ENCODE data around the gene MRPS17. TPM values are rescaled to one million over a fixed set of nuclear protein-coding genes. Genes with fewer than 3 reads are reported as not detected.

Gene MRPS17
- total and polyA plus RNA-seq, 2 donors (not counting 3 experiments of a cell fraction or from before 2014, with no cell fraction given), result 11.8 to 19.5 TPM

- peaks cover 4 to 11% of the 10 kb centered on the region in 2 experiments for H3K36me3 ChIP-seq (ENCODE audit: control insufficient read depth in 2 of 2, extremely low read depth in 1 of 2, insufficient read depth in 2 of 2, low read length in 2 of 2)
- peaks cover 15% of the 10 kb centered on the region for H3K79me2 ChIP-seq (ENCODE audit: control insufficient read depth, insufficient read depth, low read length)
- FAIRE-seq, result no peak
- dilution Hi-C loops (cut with MboI; ENCODE audit: extremely low pct_ligation_motif_present, low sequenced_read_pairs) (no loop called here), intact Hi-C loops (cut with micrococcal nuclease) (no loop called here)
- H2AFZ ChIP-seq (ENCODE audit: low read depth, low read length), result no peak overlapping the region
- BruUV-seq (replicated peaks), result no TSS peak
- POLR2A ChIA-PET, result no interaction called here
- H3K4me2 ChIP-seq (ENCODE audit: insufficient read depth, low read length), result no peak overlapping the region
- H3K9ac ChIP-seq (replicated peaks; ENCODE audit: extremely low read depth, insufficient read depth, low read length), result no peak overlapping the region
- H3K4me1 ChIP-seq (ENCODE audit: control insufficient read depth, extremely low read depth, insufficient read depth, low read length), result peaks cover 11% of the 10 kb centered on the region
- H4K20me1 ChIP-seq (replicated peaks; ENCODE audit: control insufficient read depth, extremely low read depth, insufficient read depth, low read length), result no peaks in the 10 kb centered on the region
- no peak overlapping the region for H3K27ac ChIP-seq (ENCODE audit: insufficient read depth, low read depth, low read length)
- no peak overlapping the region for H3K4me3 ChIP-seq (replicated peaks in 1 of 3; ENCODE audit: insufficient read depth in 1 of 3, low read depth in 1 of 3, low read length in 3 of 3)
- CTCF ChIA-PET, result interaction anchor here (1.5 kb wide), 1 partner anchor 98 kb away, joined by 4 read pairs; no protein-coding TSS in a partner anchor
- H3K9me3 ChIP-seq (replicated peaks; ENCODE audit: control insufficient read depth, insufficient read depth, low read length), result no peaks in the 10 kb centered on the region
- DNase-seq (ENCODE audit: low read depth, low spot score), result no peak
- no peaks in the 10 kb centered on the region for H3K27me3 ChIP-seq (ENCODE audit: control insufficient read depth in 2 of 2, insufficient read depth in 2 of 2, low read length in 2 of 2)
- no peaks in the 10 kb centered on the region for H3K9me1 ChIP-seq (replicated peaks; ENCODE audit: control insufficient read depth, extremely low read depth, insufficient read depth, low read length)
- TF ChIP-seq MYC (IDR thresholded peaks at IDR 0.05; ENCODE audit: low read depth, low read length), result no peak
- no peak for TF ChIP-seq JUN (IDR thresholded peaks at IDR 0.05; ENCODE audit: borderline replicate concordance, insufficient read depth, insufficient read length, low read depth)
- TF ChIP-seq POLR2A (IDR thresholded peaks at IDR 0.05; ENCODE audit: low read depth, low read length), result no peak
- TF ChIP-seq FOS (IDR thresholded peaks at IDR 0.05; ENCODE audit: borderline replicate concordance, insufficient read depth, low read length), result no peak
- TF ChIP-seq POLR2AphosphoS5 (IDR thresholded peaks at IDR 0.05; ENCODE audit: insufficient read depth, low read depth, low read length), result no peak
- TF ChIP-seq CTCF (IDR thresholded peaks at IDR 0.05; ENCODE audit: extremely low read depth in 1 of 2, insufficient read depth in 1 of 2, low read depth in 1 of 2, low read length in 2 of 2), result no peak
- TF ChIP-seq MAX (IDR thresholded peaks at IDR 0.05; ENCODE audit: insufficient read depth, insufficient read length), result no peak
- TF ChIP-seq EZH2 (IDR thresholded peaks at IDR 0.05; ENCODE audit: borderline replicate concordance, low read depth, low read length, severe bottlenecking), result no peak
- no peak for TF ChIP-seq GATA2 (IDR thresholded peaks at IDR 0.05; ENCODE audit: insufficient read depth, insufficient read length, low read depth, low read length)
These were observed 24.4 kb downstream of the MRPS17 start for GRCh38 chr7:55975988-55976633.
